DND-41 (cell line): ENCODE measurements around the gene PRRX2.

ENCODE experiments used
- EZH2 ChIP-seq: IDR thresholded peaks from 3 replicates; pipeline ENCODE4 v1.6.1; 2012; ENCODE audit warnings: borderline replicate concordance, low read depth, mild to moderate bottlenecking, moderate library complexity, low read length, inconsistent platforms; ENCODE audit not compliant: severe bottlenecking
- TF ChIP-seq, protein P1 (sequence below): IDR thresholded peaks from 2 replicates; pipeline ENCODE4 v1.5.1; 2012; ENCODE audit warnings: borderline replicate concordance, low read length, moderate library complexity, mild to moderate bottlenecking; ENCODE audit not compliant: poor library complexity, severe bottlenecking; ENCODE audit errors: extremely low read depth

GRCh38 chr9:129762985-129763926 is 97.8 kb downstream of the PRRX2 start:
- TF ChIP-seq, protein P1, sequence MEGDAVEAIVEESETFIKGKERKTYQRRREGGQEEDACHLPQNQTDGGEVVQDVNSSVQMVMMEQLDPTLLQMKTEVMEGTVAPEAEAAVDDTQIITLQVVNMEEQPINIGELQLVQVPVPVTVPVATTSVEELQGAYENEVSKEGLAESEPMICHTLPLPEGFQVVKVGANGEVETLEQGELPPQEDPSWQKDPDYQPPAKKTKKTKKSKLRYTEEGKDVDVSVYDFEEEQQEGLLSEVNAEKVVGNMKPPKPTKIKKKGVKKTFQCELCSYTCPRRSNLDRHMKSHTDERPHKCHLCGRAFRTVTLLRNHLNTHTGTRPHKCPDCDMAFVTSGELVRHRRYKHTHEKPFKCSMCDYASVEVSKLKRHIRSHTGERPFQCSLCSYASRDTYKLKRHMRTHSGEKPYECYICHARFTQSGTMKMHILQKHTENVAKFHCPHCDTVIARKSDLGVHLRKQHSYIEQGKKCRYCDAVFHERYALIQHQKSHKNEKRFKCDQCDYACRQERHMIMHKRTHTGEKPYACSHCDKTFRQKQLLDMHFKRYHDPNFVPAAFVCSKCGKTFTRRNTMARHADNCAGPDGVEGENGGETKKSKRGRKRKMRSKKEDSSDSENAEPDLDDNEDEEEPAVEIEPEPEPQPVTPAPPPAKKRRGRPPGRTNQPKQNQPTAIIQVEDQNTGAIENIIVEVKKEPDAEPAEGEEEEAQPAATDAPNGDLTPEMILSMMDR, result no peak
- no peak for TF ChIP-seq EZH2
